ENCODE measurements around the gene MBD3.
"Not testable (repeated sequence)": the region's sequence is repeated elsewhere in the genome, so short reads cannot be mapped to it uniquely, and the experiment has no call there.

Gene MBD3

GRCh38 chr19:1551068-1552040, 41.3 kb downstream of the MBD3 start:
- Histone ChIP-seq H3K9ac (ENCODE audit: low read length in 5 of 5) (peak overlapping the region in 1 of 5 donors; percentile 3), H3K9me3 (ENCODE audit: control insufficient read depth in 5 of 5, low read length in 5 of 5) (no peaks in the 10 kb centered on the region), H3K36me3 (ENCODE audit: control insufficient read depth in 5 of 5, insufficient read depth in 5 of 5, low read length in 5 of 5) (peaks cover 0 to 11% (median 1%) of the 10 kb centered on the region in 5 donors), H3K27me3 (ENCODE audit: control insufficient read depth in 5 of 5, insufficient read depth in 4 of 5, low read length in 5 of 5) (peaks cover 0 to 6% (median 0%) of the 10 kb centered on the region in 5 donors), H3K27ac (ENCODE audit: low read depth, low read length) (no peak overlapping the region), H3K4me1 (ENCODE audit: control insufficient read depth in 5 of 5, insufficient read depth in 5 of 5, low read length in 5 of 5) (peaks cover 0 to under 1% (median 0%) of the 10 kb centered on the region in 5 donors), H3K4me3 (ENCODE audit: low read depth in 1 of 5, low read length in 5 of 5) (no peak overlapping the region)

- Histone ChIP-seq H3K4me1 (ENCODE audit: control insufficient read depth in 5 of 5, insufficient read depth in 5 of 5, low read length in 5 of 5) (peaks cover 0 to 4% (median 2%) of the 10 kb centered on the region in 5 donors), H3K36me3 (ENCODE audit: control insufficient read depth in 5 of 5, insufficient read depth in 5 of 5, low read length in 5 of 5) (peaks cover 0 to 3% (median 0%) of the 10 kb centered on the region in 5 donors), H3K27ac (ENCODE audit: low read depth, low read length) (no peak overlapping the region), H3K27me3 (ENCODE audit: control insufficient read depth in 5 of 5, insufficient read depth in 4 of 5, low read length in 5 of 5) (peaks cover 0 to 9% (median 3%) of the 10 kb centered on the region in 5 donors), H3K4me3 (ENCODE audit: low read depth in 1 of 5, low read length in 5 of 5) (no peak overlapping the region), H3K9me3 (ENCODE audit: control insufficient read depth in 5 of 5, low read length in 5 of 5) (no peaks in the 10 kb centered on the region), H3K9ac (ENCODE audit: low read length in 5 of 5) (no peak overlapping the region)
These were observed 43.2 kb downstream of the MBD3 start for GRCh38 chr19:1549332-1549945.

- H3K36me3 ChIP-seq (ENCODE audit: control insufficient read depth in 5 of 5, insufficient read depth in 5 of 5, low read length in 5 of 5) = no peaks in the 10 kb centered on the region
These were observed 52.2 kb downstream of the MBD3 start for GRCh38 chr19:1540365-1540925.

GRCh38 chr19:1539749-1540148, 52.9 kb downstream of the MBD3 start:
- H3K36me3 ChIP-seq (ENCODE audit: control insufficient read depth in 5 of 5, insufficient read depth in 5 of 5, low read length in 5 of 5); H3K9ac ChIP-seq (ENCODE audit: low read length in 5 of 5); H3K9me3 ChIP-seq (ENCODE audit: control insufficient read depth in 5 of 5, low read length in 5 of 5); H3K27ac ChIP-seq (ENCODE audit: low read depth, low read length); H3K4me3 ChIP-seq (ENCODE audit: low read depth in 1 of 5, low read length in 5 of 5): not testable (repeated sequence)
- Histone ChIP-seq H3K27me3 (ENCODE audit: control insufficient read depth in 5 of 5, insufficient read depth in 4 of 5, low read length in 5 of 5) (peaks cover 4 to 19% (median 16%) of the 10 kb centered on the region in 5 donors), H3K4me1 (ENCODE audit: control insufficient read depth in 5 of 5, insufficient read depth in 5 of 5, low read length in 5 of 5) (peaks cover 2 to 11% (median 4%) of the 10 kb centered on the region in 5 donors)

More at GRCh38 chr19:1540365-1540925, 52.2 kb downstream of the MBD3 start:
- H3K9me3 ChIP-seq (ENCODE audit: control insufficient read depth in 5 of 5, low read length in 5 of 5) = peaks cover 0 to 3% (median 0%) of the 10 kb centered on the region in 5 donors
- peaks cover 2 to 11% (median 4%) of the 10 kb centered on the region in 5 donors for H3K4me1 ChIP-seq (ENCODE audit: control insufficient read depth in 5 of 5, insufficient read depth in 5 of 5, low read length in 5 of 5)
- H3K27ac ChIP-seq (ENCODE audit: low read depth, low read length) = no peak overlapping the region
- peaks cover 4 to 16% (median 10%) of the 10 kb centered on the region in 5 donors for H3K27me3 ChIP-seq (ENCODE audit: control insufficient read depth in 5 of 5, insufficient read depth in 4 of 5, low read length in 5 of 5)
- H3K4me3 ChIP-seq (ENCODE audit: low read depth in 1 of 5, low read length in 5 of 5) = no peak overlapping the region
- H3K9ac ChIP-seq (ENCODE audit: low read length in 5 of 5) = no peak overlapping the region

- Histone ChIP-seq H3K9ac (ENCODE audit: low read length in 5 of 5) (no peak overlapping the region), H3K27ac (ENCODE audit: low read depth, low read length) (no peak overlapping the region), H3K4me1 (ENCODE audit: control insufficient read depth in 5 of 5, insufficient read depth in 5 of 5, low read length in 5 of 5) (peaks cover 2 to 11% (median 4%) of the 10 kb centered on the region in 5 donors), H3K9me3 (ENCODE audit: control insufficient read depth in 5 of 5, low read length in 5 of 5) (peaks cover 0 to 3% (median 0%) of the 10 kb centered on the region in 5 donors), H3K27me3 (ENCODE audit: control insufficient read depth in 5 of 5, insufficient read depth in 4 of 5, low read length in 5 of 5) (peaks cover 2 to 19% (median 17%) of the 10 kb centered on the region in 5 donors), H3K36me3 (ENCODE audit: control insufficient read depth in 5 of 5, insufficient read depth in 5 of 5, low read length in 5 of 5) (no peaks in the 10 kb centered on the region), H3K4me3 (ENCODE audit: low read depth in 1 of 5, low read length in 5 of 5) (no peak overlapping the region)
These were observed 53.7 kb downstream of the MBD3 start for GRCh38 chr19:1538978-1539377.

GRCh38 chr19:1535699-1536098, 57.0 kb downstream of the MBD3 start:
- Histone ChIP-seq H3K4me1 (ENCODE audit: control insufficient read depth in 5 of 5, insufficient read depth in 5 of 5, low read length in 5 of 5) (peaks cover 0 to 10% (median 3%) of the 10 kb centered on the region in 5 donors), H3K27me3 (ENCODE audit: control insufficient read depth in 5 of 5, insufficient read depth in 4 of 5, low read length in 5 of 5) (peaks cover 11 to 25% (median 23%) of the 10 kb centered on the region in 5 donors)
- not testable (repeated sequence) for H3K27ac ChIP-seq (ENCODE audit: low read depth, low read length); H3K4me3 ChIP-seq (ENCODE audit: low read depth in 1 of 5, low read length in 5 of 5); H3K9me3 ChIP-seq (ENCODE audit: control insufficient read depth in 5 of 5, low read length in 5 of 5); H3K9ac ChIP-seq (ENCODE audit: low read length in 5 of 5); H3K36me3 ChIP-seq (ENCODE audit: control insufficient read depth in 5 of 5, insufficient read depth in 5 of 5, low read length in 5 of 5)

GRCh38 chr19:1534972-1535371, 57.7 kb downstream of the MBD3 start:
- H3K36me3 ChIP-seq (ENCODE audit: control insufficient read depth in 5 of 5, insufficient read depth in 5 of 5, low read length in 5 of 5) = no peaks in the 10 kb centered on the region
- H3K9me3 ChIP-seq (ENCODE audit: control insufficient read depth in 5 of 5, low read length in 5 of 5) = peaks cover 0 to 3% (median 0%) of the 10 kb centered on the region in 5 donors
- H3K27me3 ChIP-seq (ENCODE audit: control insufficient read depth in 5 of 5, insufficient read depth in 4 of 5, low read length in 5 of 5) = peaks cover 11 to 27% (median 22%) of the 10 kb centered on the region in 5 donors
- peaks cover 0 to 5% (median 0%) of the 10 kb centered on the region in 5 donors for H3K4me1 ChIP-seq (ENCODE audit: control insufficient read depth in 5 of 5, insufficient read depth in 5 of 5, low read length in 5 of 5)
- no peak overlapping the region for H3K4me3 ChIP-seq (ENCODE audit: low read depth in 1 of 5, low read length in 5 of 5)
- no peak overlapping the region for H3K9ac ChIP-seq (ENCODE audit: low read length in 5 of 5)
- H3K27ac ChIP-seq (ENCODE audit: low read depth, low read length) = no peak overlapping the region

GRCh38 chr19:1533510-1534150, 59.0 kb downstream of the MBD3 start:
- H3K4me3 ChIP-seq (ENCODE audit: low read depth in 1 of 5, low read length in 5 of 5) = no peak overlapping the region
- peaks cover 0 to under 1% (median 0%) of the 10 kb centered on the region in 5 donors for H3K4me1 ChIP-seq (ENCODE audit: control insufficient read depth in 5 of 5, insufficient read depth in 5 of 5, low read length in 5 of 5)
- no peak overlapping the region for H3K27ac ChIP-seq (ENCODE audit: low read depth, low read length)
- H3K27me3 ChIP-seq (ENCODE audit: control insufficient read depth in 5 of 5, insufficient read depth in 4 of 5, low read length in 5 of 5) = peaks cover 14 to 36% (median 23%) of the 10 kb centered on the region in 5 donors
- H3K36me3 ChIP-seq (ENCODE audit: control insufficient read depth in 5 of 5, insufficient read depth in 5 of 5, low read length in 5 of 5) = no peaks in the 10 kb centered on the region
- H3K9ac ChIP-seq (ENCODE audit: low read length in 5 of 5) = no peak overlapping the region
- peaks cover 0 to 3% (median 0%) of the 10 kb centered on the region in 5 donors for H3K9me3 ChIP-seq (ENCODE audit: control insufficient read depth in 5 of 5, low read length in 5 of 5)

- Histone ChIP-seq H3K27ac (ENCODE audit: low read depth, low read length) (no peak overlapping the region), H3K27me3 (ENCODE audit: control insufficient read depth in 5 of 5, insufficient read depth in 4 of 5, low read length in 5 of 5) (peaks cover 18 to 38% (median 24%) of the 10 kb centered on the region in 5 donors), H3K9ac (ENCODE audit: low read length in 5 of 5) (no peak overlapping the region), H3K9me3 (ENCODE audit: control insufficient read depth in 5 of 5, low read length in 5 of 5) (peaks cover 0 to 3% (median 0%) of the 10 kb centered on the region in 5 donors), H3K4me3 (ENCODE audit: low read depth in 1 of 5, low read length in 5 of 5) (no peak overlapping the region), H3K4me1 (ENCODE audit: control insufficient read depth in 5 of 5, insufficient read depth in 5 of 5, low read length in 5 of 5) (no peaks in the 10 kb centered on the region), H3K36me3 (ENCODE audit: control insufficient read depth in 5 of 5, insufficient read depth in 5 of 5, low read length in 5 of 5) (no peaks in the 10 kb centered on the region)
These were observed 60.7 kb downstream of the MBD3 start for GRCh38 chr19:1532003-1532402.
